ENCODE data around the gene PRICKLE4. TPM values are rescaled to one million over a fixed set of nuclear protein-coding genes. Genes with fewer than 3 reads are reported as not detected.

Gene PRICKLE4
- total and polyA plus RNA-seq, 2 of the 8 experiments (the other 6 are each of a cell fraction or from before 2014, with no cell fraction given): 0.32 to 1.4 TPM

- Histone ChIP-seq H3K56ac (replicated peaks; ENCODE audit: insufficient read length, low read depth, low read length) (no peak overlapping the region), H3K9me3 (ENCODE audit: insufficient read depth in 2 of 2, low read depth in 1 of 2, low read length in 1 of 2) (no peaks in the 10 kb centered on the region), H3K4ac (replicated peaks; ENCODE audit: insufficient read length, low read depth, low read length) (no peak overlapping the region), H3K79me1 (ENCODE audit: low read depth, low read length) (no peaks in the 10 kb centered on the region), H3K27ac (ENCODE audit: low read depth, low read length) (no peak overlapping the region), H3K14ac (ENCODE audit: insufficient read length) (no peak overlapping the region), H2BK120ac (replicated peaks; ENCODE audit: low read depth, low read length) (no peak overlapping the region), H2BK5ac (ENCODE audit: low read depth, low read length) (no peak overlapping the region), H2AFZ (ENCODE audit: low read length) (no peak overlapping the region), H3K18ac (ENCODE audit: extremely low read depth, low read length) (no peak overlapping the region), H4K91ac (replicated peaks; ENCODE audit: insufficient read length, low read length) (no peak overlapping the region), H4K20me1 (replicated peaks in 1 of 2; ENCODE audit: control insufficient read depth in 1 of 2, insufficient read depth in 2 of 2, low read length in 2 of 2) (no peaks in the 10 kb centered on the region), H3K79me2 (ENCODE audit: control insufficient read depth in 1 of 2, insufficient read depth in 2 of 2, low read length in 2 of 2) (no peaks in the 10 kb centered on the region), H3K23me2 (ENCODE audit: low read depth, low read length) (no peaks in the 10 kb centered on the region), H4K5ac (ENCODE audit: insufficient read length, low read depth, low read length) (no peak overlapping the region), H2BK12ac (ENCODE audit: low read depth, low read length) (no peak overlapping the region), H2BK20ac (ENCODE audit: low read length) (no peak overlapping the region), H3K4me2 (ENCODE audit: insufficient read depth in 1 of 2, low read depth in 2 of 2, low read length in 2 of 2) (no peak overlapping the region), H3K4me1 (replicated peaks in 1 of 4; ENCODE audit: control insufficient read depth in 3 of 4, insufficient read depth in 4 of 4, low read length in 3 of 4) (peaks cover 0 to 3% (median 0%) of the 10 kb centered on the region in 4 experiments; a peak in 2 of 7 replicates), H3K36me3 (ENCODE audit: control insufficient read depth in 2 of 4, insufficient read depth in 4 of 4, low read length in 3 of 4) (no peaks in the 10 kb centered on the region), H3K4me3 (ENCODE audit: extremely low read depth in 1 of 4, insufficient read depth in 2 of 4, low read depth in 3 of 4, low read length in 4 of 4) (no peak overlapping the region), H4K8ac (ENCODE audit: extremely low read depth, insufficient read depth, low read length) (no peak overlapping the region), H3K27me3 (replicated peaks in 1 of 4; ENCODE audit: control insufficient read depth in 3 of 4, extremely low read depth in 1 of 4, insufficient read depth in 3 of 4, low read length in 3 of 4) (no peaks in the 10 kb centered on the region; a peak in 1 of 7 replicates), H3K23ac (ENCODE audit: insufficient read length) (no peak overlapping the region), H2AK5ac (ENCODE audit: low read depth, low read length) (no peak overlapping the region), H3K9ac (replicated peaks in 1 of 4; ENCODE audit: extremely low read depth in 1 of 4, low read depth in 3 of 4, low read length in 3 of 4) (no peak overlapping the region), H2BK15ac (ENCODE audit: low read length) (no peak overlapping the region)
- CTCF ChIA-PET (ENCODE audit: partially characterized antibody): interaction anchor here (1.0 to 2.3 kb wide), 3 partner anchors 10 to 17 kb away, joined by 3 to 12 read pairs (median 4); no protein-coding TSS in a partner anchor
- FAIRE-seq: no peak
- 86% methylated on average over 6 of the region's 6 CpGs; no CpG with 5 or more reads in 1 of the 2 experiments for WGBS, 2 experiments (ENCODE audit: extremely low coverage in 1 of 2, insufficient coverage in 1 of 2, insufficient read length in 1 of 2, insufficient replicate concordance in 2 of 2, low coverage in 1 of 2, low lambda C conversion rate in 2 of 2, missing lambda C conversion rate in 1 of 2)
- no peak for DNase-seq (ENCODE audit: low read depth in 1 of 2, low spot score in 2 of 2)
- POLR2A ChIA-PET (ENCODE audit: partially characterized antibody): interaction anchor here (1.2 kb wide), 1 partner anchor 22 kb away, joined by 3 read pairs; no protein-coding TSS in a partner anchor
- TF ChIP-seq SIRT6 (IDR thresholded peaks at IDR 0.05; ENCODE audit: low read length): no peak
- TF ChIP-seq CTCF (IDR thresholded peaks at IDR 0.05; ENCODE audit: control extremely low read depth in 1 of 3, insufficient read depth in 1 of 3, low read depth in 1 of 3, low read length in 3 of 3): no peak
- no peak for TF ChIP-seq SP2 (IDR thresholded peaks at IDR 0.05; ENCODE audit: low read length)
- no peak for TF ChIP-seq BRCA1 (IDR thresholded peaks at IDR 0.05; ENCODE audit: low read depth, low read length)
- no peak for TF ChIP-seq RAD21 (IDR thresholded peaks at IDR 0.05 in 1 of 2, conservative IDR thresholded peaks at IDR 0.05 in 1 of 2; ENCODE audit: low read depth in 2 of 2, low read length in 2 of 2)
- no peak for TF ChIP-seq TBP (IDR thresholded peaks at IDR 0.05; ENCODE audit: low read depth, low read length)
- no peak for TF ChIP-seq JUN (IDR thresholded peaks at IDR 0.05; ENCODE audit: low read depth, low read length)
- TF ChIP-seq, protein P1, sequence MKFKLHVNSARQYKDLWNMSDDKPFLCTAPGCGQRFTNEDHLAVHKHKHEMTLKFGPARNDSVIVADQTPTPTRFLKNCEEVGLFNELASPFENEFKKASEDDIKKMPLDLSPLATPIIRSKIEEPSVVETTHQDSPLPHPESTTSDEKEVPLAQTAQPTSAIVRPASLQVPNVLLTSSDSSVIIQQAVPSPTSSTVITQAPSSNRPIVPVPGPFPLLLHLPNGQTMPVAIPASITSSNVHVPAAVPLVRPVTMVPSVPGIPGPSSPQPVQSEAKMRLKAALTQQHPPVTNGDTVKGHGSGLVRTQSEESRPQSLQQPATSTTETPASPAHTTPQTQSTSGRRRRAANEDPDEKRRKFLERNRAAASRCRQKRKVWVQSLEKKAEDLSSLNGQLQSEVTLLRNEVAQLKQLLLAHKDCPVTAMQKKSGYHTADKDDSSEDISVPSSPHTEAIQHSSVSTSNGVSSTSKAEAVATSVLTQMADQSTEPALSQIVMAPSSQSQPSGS (IDR thresholded peaks at IDR 0.05; ENCODE audit: low read length): no peak
- no peak for TF ChIP-seq KDM1A (IDR thresholded peaks at IDR 0.05; ENCODE audit: borderline replicate concordance, low read length)
- no peak for TF ChIP-seq CHD1 (IDR thresholded peaks at IDR 0.05; ENCODE audit: low read depth, low read length)
These were observed 21.9 kb upstream of the PRICKLE4 start for GRCh38 chr6:41758641-41759035.
